NCI-H345 treated with DMSO at 0.1 percent for 48 hours (cell line): ENCODE measurements around the gene ARSG.
"Not testable (repeated sequence)": the region's sequence is repeated elsewhere in the genome, so short reads cannot be mapped to it uniquely, and the experiment has no call there.

Experiments used
- DNase-seq: peaks from one replicate; lab custom pipeline; 2025; ENCODE audit not compliant: unreplicated experiment; lab: John Stamatoyannopoulos, UW

The ARSG gene

DNA sequence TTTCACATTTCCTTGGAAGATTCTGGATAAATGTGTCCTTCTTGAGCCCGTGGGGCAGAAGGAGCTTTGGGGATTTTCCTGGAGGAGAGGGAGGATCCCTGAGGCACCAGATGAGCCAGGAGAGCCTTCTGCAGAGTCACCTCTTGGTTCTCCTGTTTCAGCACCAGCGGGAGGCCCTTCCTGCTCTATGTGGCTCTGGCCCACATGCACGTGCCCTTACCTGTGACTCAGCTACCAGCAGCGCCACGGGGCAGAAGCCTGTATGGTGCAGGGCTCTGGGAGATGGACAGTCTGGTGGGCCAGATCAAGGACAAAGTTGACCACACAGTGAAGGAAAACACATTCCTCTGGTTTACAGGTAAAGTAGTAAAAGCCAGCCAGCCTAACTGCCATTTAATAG, 77.1 kb downstream of the ARSG start:
- no peak for DNase-seq

GRCh38 chr17:68375566-68375965, 84.3 kb downstream of the ARSG start:
- DNase-seq, result no peak

DNA sequence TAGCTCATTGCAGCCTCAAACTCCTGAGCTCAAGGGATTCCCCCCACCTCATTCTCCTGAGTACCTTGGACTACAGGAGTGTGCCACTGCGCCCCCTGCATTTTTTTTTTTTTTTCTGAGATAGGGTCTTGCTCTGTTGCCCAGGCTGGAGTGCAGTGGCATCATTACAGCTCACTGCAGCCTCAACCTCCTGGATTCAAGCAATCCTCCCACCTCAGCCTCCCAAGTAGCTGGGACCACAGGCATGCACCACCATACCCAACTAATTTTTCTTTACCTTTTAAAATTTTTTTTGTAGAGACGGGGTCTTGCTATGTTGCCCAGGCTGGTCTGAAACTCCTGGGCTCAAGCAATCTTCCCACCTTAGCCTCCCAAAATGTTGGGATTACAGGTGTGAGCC, 84.9 kb downstream of the ARSG start:
- DNase-seq, result not testable (repeated sequence)

- DNase-seq, result no peak
These were observed 86.5 kb downstream of the ARSG start for GRCh38 chr17:68377771-68378267.

DNA sequence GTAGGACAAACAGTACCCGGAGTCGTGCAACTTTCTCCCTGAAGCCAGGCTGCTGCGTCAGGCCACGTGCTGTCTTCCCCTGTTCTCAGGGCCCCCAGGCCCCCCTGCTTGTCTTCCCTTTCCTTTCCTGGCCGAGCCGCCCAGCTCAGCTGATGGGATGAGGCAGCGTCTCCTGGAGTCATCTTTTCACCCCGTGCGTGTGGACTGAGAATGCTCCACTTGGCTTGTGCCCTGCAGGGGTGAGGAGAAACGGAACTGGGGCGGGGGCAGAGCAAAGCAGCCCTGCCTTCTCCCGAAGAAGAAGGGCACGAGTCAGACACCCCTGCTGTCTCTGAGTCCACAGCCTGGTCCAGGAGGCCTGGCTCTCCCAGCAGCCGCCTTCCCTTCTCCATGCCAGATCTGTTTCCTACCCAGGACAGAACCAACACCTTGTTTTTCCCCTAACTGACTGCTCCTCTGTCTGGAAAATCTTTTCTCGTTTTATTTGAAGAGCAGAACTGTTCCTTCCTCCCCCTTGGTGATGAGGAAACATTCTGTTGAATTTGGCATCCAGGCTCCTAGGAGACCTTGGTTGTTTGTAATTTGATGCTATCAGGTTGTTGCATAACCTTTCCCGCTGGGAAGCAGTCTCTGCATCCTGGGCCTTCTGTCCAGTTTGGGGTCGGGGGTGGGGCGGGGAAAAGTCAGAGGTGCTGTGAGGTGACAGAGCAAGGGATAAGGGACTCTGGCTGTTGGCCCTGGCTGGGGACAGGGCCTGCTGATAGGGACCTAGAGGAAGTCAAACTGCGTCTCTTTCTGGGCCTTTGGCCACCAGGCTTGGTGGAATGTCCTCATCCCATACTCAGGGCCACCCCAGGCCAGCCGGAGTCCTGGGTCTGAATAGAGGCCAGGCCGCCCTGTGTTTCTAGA, 87.2 kb downstream of the ARSG start:
- DNase-seq, result no peak

DNA sequence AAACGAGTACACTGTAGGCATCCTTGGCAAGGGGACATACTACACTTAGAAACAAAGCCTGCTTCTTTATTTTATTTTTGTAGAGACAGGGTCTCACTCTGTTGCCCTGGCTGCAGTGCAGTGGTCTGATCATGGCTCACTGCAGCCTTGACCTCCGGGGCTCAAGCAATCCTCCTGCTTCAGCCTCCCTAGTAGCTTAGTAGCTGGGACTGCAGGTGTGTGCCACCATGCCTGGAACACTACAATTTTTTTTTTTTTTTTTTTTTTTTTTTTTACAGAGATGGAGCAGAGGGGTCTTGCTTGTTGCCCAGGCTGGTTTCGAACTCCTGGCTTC, 87.8 kb downstream of the ARSG start:
- DNase-seq, result no peak

DNA sequence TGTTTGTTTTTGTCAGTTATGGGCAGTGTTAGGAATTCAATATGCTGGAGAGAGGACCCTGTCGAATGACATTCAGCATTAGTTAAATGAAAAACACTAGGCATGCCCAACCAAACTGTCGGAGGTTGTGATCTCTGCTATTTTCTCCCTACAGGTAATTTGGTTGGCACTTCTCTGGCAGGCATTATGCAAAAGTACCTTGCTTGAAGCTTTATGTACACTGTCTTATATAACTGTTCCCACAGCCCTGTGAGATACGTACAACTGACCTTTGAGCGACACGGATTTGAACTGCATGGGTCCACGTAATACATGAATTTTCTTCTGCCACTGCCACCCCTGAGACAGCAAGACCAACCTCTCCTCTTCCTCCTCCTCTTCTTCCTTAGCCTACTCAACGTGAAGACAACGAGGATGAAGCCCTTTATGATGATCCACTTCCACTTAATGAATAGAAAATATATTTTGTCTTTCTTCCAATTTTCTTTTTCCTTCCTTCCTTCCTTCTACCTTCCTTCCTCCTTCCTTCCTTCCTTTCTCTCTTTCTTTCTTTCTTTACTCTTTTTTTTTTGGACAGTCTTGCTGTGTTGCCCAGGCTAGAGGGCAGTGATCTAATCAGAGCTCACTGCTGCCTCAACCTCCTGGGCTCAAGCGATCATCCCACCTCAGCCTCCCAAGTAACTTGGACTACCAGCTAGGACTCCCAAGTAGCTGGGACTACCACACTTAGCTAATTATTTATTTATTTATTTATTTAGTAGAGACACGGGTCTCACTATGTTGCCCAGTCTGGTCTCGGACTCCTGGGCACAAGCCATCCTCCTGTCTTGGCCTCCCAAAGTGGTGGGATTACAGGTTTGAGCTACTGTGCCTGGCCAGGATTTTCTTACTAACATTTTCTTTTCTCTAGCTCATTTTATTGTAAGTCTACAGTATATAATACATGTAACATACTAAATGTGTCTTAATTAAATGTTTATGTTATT, 88.7 kb downstream of the ARSG start:
- DNase-seq, result no peak

DNA sequence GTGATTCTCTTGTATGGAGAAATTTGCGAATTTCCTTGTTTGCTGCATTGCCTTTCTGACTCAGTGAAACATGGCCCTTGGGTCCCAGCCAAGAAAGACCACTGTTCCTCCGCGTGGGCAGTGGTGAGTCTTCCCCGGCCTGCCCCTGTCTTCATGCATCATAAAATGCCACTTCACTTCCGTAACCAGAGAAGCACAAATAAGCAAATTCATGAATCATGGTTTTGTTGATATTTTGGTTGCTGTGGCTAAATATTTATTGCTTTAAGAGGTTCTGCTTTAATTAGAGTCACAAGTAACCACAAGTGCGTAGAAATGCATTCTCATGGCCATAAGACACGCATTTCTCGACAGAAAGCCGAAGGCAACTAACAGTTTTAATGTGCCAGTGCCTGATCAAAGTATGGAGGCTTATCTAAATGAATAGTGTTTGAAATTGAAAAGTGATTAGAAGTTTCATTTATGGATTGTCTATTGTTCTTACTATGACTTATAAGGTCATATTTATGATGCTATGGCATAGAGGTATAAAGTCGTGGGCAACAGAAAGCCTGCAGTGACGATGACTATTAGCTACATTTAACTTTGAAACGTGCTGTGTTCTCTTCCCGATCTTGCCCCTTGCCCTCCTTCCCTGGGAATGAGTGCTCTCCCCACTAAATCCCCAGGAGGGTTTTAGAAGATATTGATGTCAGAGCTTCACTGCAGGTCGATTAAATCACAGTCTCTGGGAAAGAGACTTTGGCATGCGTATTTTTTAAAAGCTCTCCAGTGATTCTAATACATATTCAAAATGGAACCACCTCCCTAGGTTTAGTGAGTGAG, 90.0 kb downstream of the ARSG start:
- DNase-seq, result no peak

GRCh38 chr17:68382582-68383085, 91.3 kb downstream of the ARSG start:
- DNase-seq, result no peak

GRCh38 chr17:68383120-68383442, 91.8 kb downstream of the ARSG start:
- no peak for DNase-seq

GRCh38 chr17:68383443-68384321, 92.4 kb downstream of the ARSG start:
- no peak for DNase-seq

- DNase-seq, result no peak
These were observed 93.2 kb downstream of the ARSG start for GRCh38 chr17:68384471-68384870.

GRCh38 chr17:68384941-68385340, 93.6 kb downstream of the ARSG start:
- DNase-seq, result no peak

DNA sequence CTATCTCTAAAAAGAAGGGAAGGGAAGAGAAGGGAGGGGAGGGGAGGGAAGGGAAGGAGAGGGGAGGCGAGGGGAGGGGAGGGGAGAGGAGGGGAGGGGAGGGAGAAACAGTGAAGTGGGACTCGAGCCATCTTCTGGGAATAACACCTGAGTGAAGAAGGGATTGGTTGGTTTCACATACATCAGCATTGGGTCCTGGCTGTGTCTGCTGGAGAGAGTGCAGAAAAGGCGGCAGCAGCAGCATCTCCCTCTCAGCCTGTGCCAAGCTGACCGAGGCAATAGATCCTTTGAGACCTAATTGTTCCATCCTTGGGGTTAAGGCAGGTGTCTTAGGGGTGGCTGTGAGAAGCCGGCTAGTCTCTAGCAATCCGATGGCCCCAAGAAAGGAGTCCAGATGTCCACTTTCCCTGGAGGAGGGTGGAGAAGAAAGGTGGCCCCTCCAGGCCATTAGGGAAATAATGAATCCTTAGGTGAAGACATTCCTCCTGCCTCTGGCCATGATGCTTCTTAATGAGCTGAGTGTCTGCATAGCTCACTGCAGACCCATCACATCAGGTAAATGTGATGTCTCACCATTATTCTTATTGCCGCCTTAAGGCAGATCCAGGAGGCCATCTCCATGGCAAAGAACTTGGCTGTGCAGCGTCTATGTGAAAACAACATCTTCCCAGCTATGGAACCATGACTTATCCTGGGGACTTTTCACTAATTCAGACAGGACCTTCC, 94.4 kb downstream of the ARSG start:
- DNase-seq, result no peak

DNA sequence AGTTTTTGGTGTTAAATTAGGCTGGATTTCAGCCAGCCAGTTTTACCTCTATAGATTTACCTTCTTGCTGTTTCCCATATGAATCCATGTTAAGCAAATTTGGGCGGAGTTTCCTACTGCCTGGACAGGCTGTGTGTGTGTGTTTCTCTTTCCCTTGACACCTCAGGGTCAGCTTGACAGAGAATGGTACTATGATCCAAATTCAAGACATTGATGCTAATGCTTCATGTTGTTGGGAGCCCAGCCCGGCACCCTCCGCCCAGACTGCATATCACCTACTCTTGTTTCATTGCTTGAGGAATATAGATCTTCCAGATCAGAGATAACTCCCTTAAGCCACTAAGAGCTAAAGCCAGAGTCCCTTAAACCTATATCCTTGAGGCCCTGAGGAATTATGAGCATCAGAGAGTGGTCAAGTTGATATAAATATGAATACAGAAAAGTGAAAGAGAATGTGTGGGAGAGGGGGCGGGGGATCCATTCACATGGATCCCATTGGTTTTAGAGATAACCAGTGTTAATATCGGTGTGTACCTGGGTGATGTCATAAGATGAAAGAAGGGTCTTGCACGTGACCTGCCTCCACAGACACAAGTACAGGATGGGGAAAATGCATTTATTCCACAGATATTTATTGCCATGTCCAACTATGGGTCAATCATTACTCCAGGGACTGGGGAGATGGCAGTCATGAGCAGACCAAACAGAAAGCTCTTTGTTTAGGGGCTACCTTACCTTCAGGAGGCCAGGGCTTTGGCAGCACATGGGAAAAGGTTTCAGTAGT, 96.3 kb downstream of the ARSG start:
- no peak for DNase-seq

- no peak for DNase-seq
These were observed 97.7 kb downstream of the ARSG start for GRCh38 chr17:68389041-68389440.

- DNase-seq, result no peak
These were observed 99.7 kb downstream of the ARSG start for GRCh38 chr17:68390888-68391545.
